ENCODE data around the gene WNT7B. TPM values are rescaled to one million over a fixed set of nuclear protein-coding genes. Genes with fewer than 3 reads are reported as not detected.

Gene WNT7B
- total and polyA plus RNA-seq, 10 of the 15 experiments (the other 5 are each of a cell fraction or from before 2014, with no cell fraction given): 0.12 TPM; not detected in 9

- no peak overlapping the region for H3K9ac ChIP-seq (ENCODE audit: control insufficient read depth, insufficient read depth, low read length)
- RAD21 ChIA-PET (ENCODE audit: unreplicated experiment): no interaction called here
- in situ Hi-C loops (cut with MboI) (no loop called here), intact Hi-C loops (cut with micrococcal nuclease; ENCODE audit: unreplicated experiment) (no loop called here)
- 54% methylated on average over 17 of the region's 17 CpGs for WGBS (ENCODE audit: insufficient coverage, insufficient replicate concordance, low lambda C conversion rate, missing lambda C conversion rate)
- no peak overlapping the region for H3K4me3 ChIP-seq
- H4K20me1 ChIP-seq (ENCODE audit: control insufficient read depth, insufficient read depth): no peaks in the 10 kb centered on the region
- no peak overlapping the region for H3K4me2 ChIP-seq (ENCODE audit: control insufficient read depth, insufficient read depth)
- no peak for DNase-seq (ENCODE audit: low read depth, low spot score)
- H2AFZ ChIP-seq (ENCODE audit: control insufficient read depth, low read depth, low read length): no peak overlapping the region
- CTCF ChIA-PET: interaction anchor here (0.9 to 1.4 kb wide), 2 partner anchors 9 to 20 kb away, joined by 3 to 5 read pairs; no protein-coding TSS in a partner anchor
- SMC1A ChIA-PET (ENCODE audit: uncharacterized antibody, unreplicated experiment): interaction anchor here (1.2 kb wide), 1 partner anchor 11 kb away, joined by 3 read pairs; no protein-coding TSS in a partner anchor
- no peaks in the 10 kb centered on the region for H3K36me3 ChIP-seq (ENCODE audit: control insufficient read depth in 2 of 2, insufficient read depth in 2 of 2, low read length in 1 of 2)
- H3K9me3 ChIP-seq (replicated peaks; ENCODE audit: control insufficient read depth, insufficient read depth, low read length): no peaks in the 10 kb centered on the region
- no peak for FAIRE-seq
- H3K79me2 ChIP-seq (ENCODE audit: control insufficient read depth, insufficient read depth, low read length): no peaks in the 10 kb centered on the region
- no peaks in the 10 kb centered on the region for H3K4me1 ChIP-seq (ENCODE audit: control insufficient read depth, insufficient read depth, low read length)
- peaks cover 9% of the 10 kb centered on the region in 2 experiments; a peak in 3 of 4 replicates for H3K27me3 ChIP-seq (replicated peaks in 1 of 2; ENCODE audit: control insufficient read depth in 2 of 2, insufficient read depth in 2 of 2, low read length in 1 of 2)
- no peak for ATAC-seq
- H3K27ac ChIP-seq (ENCODE audit: control insufficient read depth, insufficient read depth): no peak overlapping the region
- BruUV-seq (replicated peaks): no TSS peak
- POLR2A ChIA-PET: no interaction called here
- TF ChIP-seq SMAD5 (IDR thresholded peaks at IDR 0.05; ENCODE audit: low read depth) (no peak), SP1 (IDR thresholded peaks at IDR 0.05; ENCODE audit: low read depth, low read length) (no peak), ZBTB11 (CRISPR knock-in tag; IDR thresholded peaks at IDR 0.05) (no peak), ZNF592 (IDR thresholded peaks at IDR 0.05) (no peak), USF1 (IDR thresholded peaks at IDR 0.05; ENCODE audit: borderline replicate concordance, extremely low read length, insufficient read depth, low read depth, low read length) (no peak), ZNF622 (IDR thresholded peaks at IDR 0.05) (no peak), CEBPZ (IDR thresholded peaks at IDR 0.05; ENCODE audit: low read depth, low read length) (no peak), ZNF217 (IDR thresholded peaks at IDR 0.05) (no peak), IKZF2 (IDR thresholded peaks at IDR 0.05) (no peak), YBX1 (IDR thresholded peaks at IDR 0.05) (no peak), JUNB (IDR thresholded peaks at IDR 0.05) (no peak)
Observed at GRCh38 chr22:46025973-46026898, 49.3 kb upstream of the WNT7B start.
